A172 (cell line): Measurements from ENCODE around the gene BACH2. TPM values are rescaled to one million over a fixed set of nuclear protein-coding genes. Genes with fewer than 3 reads are reported as not detected.

Source experiments
- DNase-seq: peaks from one replicate; pipeline ENCODE4 v3.0.0-alpha.2; 2015; ENCODE audit warnings: low spot score
- total RNA-seq: library from RNA; depleted of rRNA; stranded (reverse); fragments of >200 nt; shearing (Covaris generic); gene quantifications from 2 replicates; pipeline ENCODE4 v1.2.3, GENCODE V29; 2014

Gene BACH2
- total RNA-seq, 1 experiment from 2014 or later: 0.03 TPM

- no peak for DNase-seq
Observed at GRCh38 chr6:90278129-90278528, 18.5 kb downstream of the BACH2 start.

GRCh38 chr6:90277302-90278011 lies 19.2 kb downstream of the BACH2 start:
- DNase-seq: no peak

GRCh38 chr6:90274451-90275030 lies 22.1 kb downstream of the BACH2 start:
- DNase-seq: no peak

GRCh38 chr6:90273863-90274262 lies 22.8 kb downstream of the BACH2 start:
- DNase-seq: no peak

GRCh38 chr6:90272895-90273294 lies 23.7 kb downstream of the BACH2 start:
- no peak for DNase-seq

GRCh38 chr6:90271831-90272230 lies 24.8 kb downstream of the BACH2 start:
- no peak for DNase-seq

GRCh38 chr6:90269334-90269733 lies 27.3 kb downstream of the BACH2 start:
- no peak for DNase-seq

- no peak for DNase-seq
Observed at GRCh38 chr6:90268178-90268577, 28.5 kb downstream of the BACH2 start.

- no peak for DNase-seq
Observed at GRCh38 chr6:90266905-90267621, 29.6 kb downstream of the BACH2 start.

- DNase-seq: no peak
Observed at GRCh38 chr6:90264561-90264960, 32.1 kb downstream of the BACH2 start.

GRCh38 chr6:90263633-90264032 lies 33.0 kb downstream of the BACH2 start:
- DNase-seq: peak; percentile 50

- no peak for DNase-seq
Observed at GRCh38 chr6:90261801-90262200, 34.8 kb downstream of the BACH2 start.

GRCh38 chr6:90257486-90257738 lies 39.2 kb downstream of the BACH2 start:
- no peak for DNase-seq

GRCh38 chr6:90256698-90257485 lies 39.8 kb downstream of the BACH2 start:
- peak; percentile 75 for DNase-seq

- DNase-seq: no peak
Observed at GRCh38 chr6:90253631-90254030, 43.0 kb downstream of the BACH2 start.

- DNase-seq: peak; percentile 14
Observed at GRCh38 chr6:90251295-90251992, 45.2 kb downstream of the BACH2 start.

GRCh38 chr6:90250405-90250804 lies 46.2 kb downstream of the BACH2 start:
- DNase-seq: no peak

- DNase-seq: no peak
Observed at GRCh38 chr6:90249458-90249857, 47.2 kb downstream of the BACH2 start.

- DNase-seq: no peak
Observed at GRCh38 chr6:90249034-90249433, 47.6 kb downstream of the BACH2 start.

- no peak for DNase-seq
Observed at GRCh38 chr6:90247262-90247661, 49.4 kb downstream of the BACH2 start.

GRCh38 chr6:90241229-90241880 lies 55.3 kb downstream of the BACH2 start:
- DNase-seq: no peak
